Activated CD4-positive, alpha-beta memory T cell treated with anti-CD3 and anti-CD28 coated beads for 36 hours (primary cell): Measurements from ENCODE around the gene FOXP1. TPM values are rescaled to one million over a fixed set of nuclear protein-coding genes. Genes with fewer than 3 reads are reported as not detected.

Experiments used
- CTCF ChIA-PET: fragments of 350-600 bp; sonication (Branson Sonifier 250); formaldehyde crosslinking; loops from one replicate; lab custom pipeline; 2021; ENCODE audit warnings: antibody characterized with exemption, inconsistent platforms; lab: Charles Lee
- POLR2A ChIA-PET: fragments of 350-600 bp; sonication (Branson Sonifier 250); formaldehyde crosslinking; loops from one replicate; lab custom pipeline; 2021; ENCODE audit warnings: antibody characterized with exemption; lab: Charles Lee
- DNase-seq: peaks from one replicate; pipeline ENCODE4 v3.0.0-alpha.2; 2020
- H3K27ac Mint-ChIP-seq: one replicate; pipeline ENCODE4 v1.8.0; 2021; ENCODE audit warnings: mixed read lengths
- H3K27me3 Mint-ChIP-seq: one replicate; pipeline ENCODE4 v1.8.0; 2021; ENCODE audit warnings: mixed read lengths
- H3K36me3 Mint-ChIP-seq: one replicate; pipeline ENCODE4 v1.8.0; 2021; ENCODE audit warnings: mixed read lengths
- H3K4me1 Mint-ChIP-seq: one replicate; pipeline ENCODE4 v1.8.0; 2021; ENCODE audit warnings: low read depth, mixed read lengths
- H3K4me3 Mint-ChIP-seq: one replicate; pipeline ENCODE4 v1.8.0; 2021; ENCODE audit warnings: mild to moderate bottlenecking, mixed read lengths
- H3K9me3 Mint-ChIP-seq: one replicate; pipeline ENCODE4 v1.8.0; 2021; ENCODE audit warnings: mixed read lengths
- intact Hi-C: fragments of 100-400 bp; cut with micrococcal nuclease; formaldehyde crosslinking; loops from one replicate; pipeline ENCODE4 v1.15.1; 2023
- total RNA-seq, 2 experiments: library from RNA; stranded (reverse); gene quantifications; one replicate each; pipeline ENCODE4 v1.2.3, GENCODE V29; 2021

Gene FOXP1
- total RNA-seq, 2 experiments from 2014 or later = 94.4 to 102 TPM

DNA sequence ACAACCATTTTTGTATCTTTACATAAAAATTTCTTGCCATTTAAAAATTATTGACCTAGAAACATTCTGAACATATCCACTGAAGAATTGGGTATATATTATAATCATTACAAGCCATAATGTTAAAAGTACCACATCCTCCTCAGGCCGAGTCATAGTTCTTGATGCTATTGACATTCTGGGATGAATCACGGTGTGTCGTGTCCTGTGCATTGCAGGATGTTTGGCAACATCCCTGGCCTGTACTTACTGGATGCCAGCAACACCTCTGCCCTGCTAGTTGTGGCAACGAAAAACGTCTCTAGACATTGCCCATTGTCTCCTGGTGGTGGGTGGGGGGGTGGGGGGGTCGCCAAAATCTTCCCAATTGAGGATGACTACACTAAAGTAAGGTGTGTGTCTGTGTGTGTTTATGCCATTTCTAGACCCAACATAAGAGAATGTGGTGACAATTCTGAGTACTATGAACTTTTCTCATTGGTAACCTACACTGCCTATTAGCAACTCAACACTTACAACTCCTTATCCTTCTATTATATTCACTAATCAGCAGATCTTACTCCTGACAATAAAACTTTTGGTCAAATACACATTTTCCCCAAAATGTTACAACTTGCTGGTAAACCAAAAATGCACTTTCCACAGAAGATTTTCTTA is 471.6 kb downstream of the FOXP1 start:
- H3K4me1 Mint-ChIP-seq = peaks cover 83% of the 10 kb centered on the region
- no peaks in the 10 kb centered on the region for H3K9me3 Mint-ChIP-seq
- H3K27ac Mint-ChIP-seq = peak overlapping the region; percentile 79
- intact Hi-C loops = no loop called here
- peaks cover 58% of the 10 kb centered on the region for H3K36me3 Mint-ChIP-seq
- H3K27me3 Mint-ChIP-seq = no peaks in the 10 kb centered on the region
- DNase-seq = peak; percentile 70
- ChIA-PET POLR2A (no interaction called here), CTCF (no interaction called here)
- H3K4me3 Mint-ChIP-seq = no peak overlapping the region

- no peaks in the 10 kb centered on the region for H3K9me3 Mint-ChIP-seq
- H3K27ac Mint-ChIP-seq = peak overlapping the region; percentile 73
- peaks cover 80% of the 10 kb centered on the region for H3K4me1 Mint-ChIP-seq
- ChIA-PET CTCF (interaction anchor here (1.2 to 1.5 kb wide), 2 partner anchors 11 to 476 kb away, joined by 4 read pairs; no protein-coding TSS in a partner anchor), POLR2A (interaction anchor here (0.6 to 1.3 kb wide), 4 partner anchors 9 to 13 kb away, joined by 3 to 5 read pairs (median 3); no protein-coding TSS in a partner anchor)
- H3K4me3 Mint-ChIP-seq = no peak overlapping the region
- no peak for DNase-seq
- no peaks in the 10 kb centered on the region for H3K27me3 Mint-ChIP-seq
- intact Hi-C loops = no loop called here
- H3K36me3 Mint-ChIP-seq = peaks cover 57% of the 10 kb centered on the region
Observed at GRCh38 chr3:71110385-71111222, 472.9 kb downstream of the FOXP1 start.

DNA sequence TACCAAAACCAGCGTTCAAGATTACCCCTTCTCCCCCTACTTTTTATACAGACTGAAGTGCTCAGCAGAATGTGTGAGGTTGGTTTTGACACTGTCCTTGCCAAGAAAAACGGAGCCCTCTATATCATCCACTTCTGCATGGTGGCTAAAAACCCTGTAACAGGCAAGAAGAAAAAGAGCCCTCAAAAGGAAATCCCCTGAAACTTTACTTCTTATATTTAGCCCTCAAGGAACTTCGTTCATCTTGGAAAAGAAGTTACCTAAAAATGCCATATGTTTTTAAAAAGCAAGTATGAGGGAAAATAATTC is 473.6 kb downstream of the FOXP1 start:
- H3K4me3 Mint-ChIP-seq = no peak overlapping the region
- peaks cover 85% of the 10 kb centered on the region for H3K4me1 Mint-ChIP-seq

GRCh38 chr3:71109241-71109976 is 474.1 kb downstream of the FOXP1 start:
- DNase-seq = no peak
- peaks cover 84% of the 10 kb centered on the region for H3K4me1 Mint-ChIP-seq
- POLR2A ChIA-PET = interaction anchor here (0.9 to 1.0 kb wide), 2 partner anchors 11 to 45 kb away, joined by 3 read pairs; no protein-coding TSS in a partner anchor
- H3K36me3 Mint-ChIP-seq = peaks cover 58% of the 10 kb centered on the region
- H3K4me3 Mint-ChIP-seq = peak overlapping the region; percentile 38
- no peaks in the 10 kb centered on the region for H3K9me3 Mint-ChIP-seq
- CTCF ChIA-PET = interaction anchor here (1.5 kb wide), 1 partner anchor 13 kb away, joined by 4 read pairs; no protein-coding TSS in a partner anchor
- H3K27ac Mint-ChIP-seq = peak overlapping the region; percentile 73
- no peaks in the 10 kb centered on the region for H3K27me3 Mint-ChIP-seq
- intact Hi-C loops = loop anchor here (1.0 kb wide), 2 partner anchors 9 to 20 kb away; no protein-coding TSS in a partner anchor

More for the DNA sequence above, 473.6 kb downstream of the FOXP1 start:
- no peak for DNase-seq
- peaks cover 62% of the 10 kb centered on the region for H3K36me3 Mint-ChIP-seq
- ChIA-PET POLR2A (interaction anchor here (1.0 to 1.3 kb wide), 2 partner anchors 11 to 12 kb away, joined by 3 read pairs; no protein-coding TSS in a partner anchor), CTCF (interaction anchor here (1.5 kb wide), 1 partner anchor 12 kb away, joined by 4 read pairs; no protein-coding TSS in a partner anchor)
- H3K27me3 Mint-ChIP-seq = no peaks in the 10 kb centered on the region
- no peaks in the 10 kb centered on the region for H3K9me3 Mint-ChIP-seq
- H3K27ac Mint-ChIP-seq = peak overlapping the region; percentile 73
- intact Hi-C loops = loop anchor here (1.0 kb wide), 2 partner anchors 10 to 19 kb away; no protein-coding TSS in a partner anchor

DNA sequence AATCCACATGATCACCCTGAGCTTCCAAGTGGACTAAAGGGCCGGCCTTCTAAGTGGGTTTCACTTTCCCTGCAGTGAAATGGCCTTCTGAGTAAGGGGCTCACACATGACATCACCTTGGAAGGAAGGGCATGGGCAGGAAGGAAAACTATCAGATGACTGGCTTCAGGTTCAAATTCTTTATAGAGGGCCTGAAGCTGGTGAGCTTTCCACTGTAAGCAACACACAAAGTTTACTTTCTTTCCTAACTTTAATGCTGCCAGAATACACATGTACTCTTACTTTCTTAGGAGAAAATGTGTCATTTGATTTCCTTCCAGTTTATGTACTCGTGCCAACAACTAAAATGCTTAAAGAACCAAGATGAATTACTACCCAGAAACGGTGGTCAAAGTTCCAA is 475.6 kb downstream of the FOXP1 start:
- Mint-ChIP-seq H3K36me3 (peaks cover 51% of the 10 kb centered on the region), H3K27me3 (no peaks in the 10 kb centered on the region)
- DNase-seq = no peak

GRCh38 chr3:71104976-71105375 is 478.6 kb downstream of the FOXP1 start:
- intact Hi-C loops = no loop called here
- no peaks in the 10 kb centered on the region for H3K27me3 Mint-ChIP-seq
- peaks cover 31% of the 10 kb centered on the region for H3K36me3 Mint-ChIP-seq
- peaks cover 88% of the 10 kb centered on the region for H3K4me1 Mint-ChIP-seq
- no peaks in the 10 kb centered on the region for H3K9me3 Mint-ChIP-seq
- CTCF ChIA-PET = no interaction called here
- POLR2A ChIA-PET = no interaction called here
- no peak overlapping the region for H3K4me3 Mint-ChIP-seq
- no peak for DNase-seq
- H3K27ac Mint-ChIP-seq = peak overlapping the region; percentile 59

More for the DNA sequence above, 475.6 kb downstream of the FOXP1 start:
- ChIA-PET POLR2A (no interaction called here), CTCF (interaction anchor here (0.7 kb wide), 1 partner anchor 28 kb away, joined by 3 read pairs; no protein-coding TSS in a partner anchor)
- intact Hi-C loops = no loop called here
- Mint-ChIP-seq H3K27ac (peak overlapping the region; percentile 31), H3K4me1 (peaks cover 87% of the 10 kb centered on the region), H3K4me3 (no peak overlapping the region), H3K9me3 (no peaks in the 10 kb centered on the region)

DNA sequence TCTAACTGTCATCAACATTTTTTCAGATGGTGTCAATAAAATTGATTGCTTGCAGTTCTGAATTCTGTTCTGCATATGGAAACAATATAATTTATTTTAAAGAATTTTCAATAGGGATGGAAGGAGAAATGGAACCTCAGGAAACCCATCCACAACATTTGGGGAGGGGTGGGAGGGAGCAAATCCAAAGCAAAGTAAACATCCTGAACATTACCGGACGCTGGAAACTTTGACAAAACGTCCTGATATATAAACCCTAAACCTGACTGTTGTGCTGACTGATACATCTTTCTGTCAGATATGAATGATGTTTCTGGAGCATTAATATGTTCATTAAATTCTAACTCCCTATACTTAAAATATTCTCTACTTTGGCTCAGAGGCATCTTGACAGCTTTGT is 479.0 kb downstream of the FOXP1 start:
- Mint-ChIP-seq H3K36me3 (peaks cover 27% of the 10 kb centered on the region), H3K27me3 (no peaks in the 10 kb centered on the region), H3K9me3 (no peaks in the 10 kb centered on the region), H3K4me3 (no peak overlapping the region), H3K27ac (peak overlapping the region; percentile 55), H3K4me1 (peaks cover 88% of the 10 kb centered on the region)
- no peak for DNase-seq
- ChIA-PET CTCF (no interaction called here), POLR2A (no interaction called here)
- intact Hi-C loops = no loop called here

GRCh38 chr3:71104121-71104541 is 479.4 kb downstream of the FOXP1 start:
- DNase-seq = no peak
- Mint-ChIP-seq H3K4me3 (no peak overlapping the region), H3K36me3 (peaks cover 24% of the 10 kb centered on the region), H3K9me3 (no peaks in the 10 kb centered on the region), H3K27me3 (no peaks in the 10 kb centered on the region), H3K27ac (peak overlapping the region; percentile 55), H3K4me1 (peaks cover 85% of the 10 kb centered on the region)
- ChIA-PET CTCF (no interaction called here), POLR2A (no interaction called here)
- intact Hi-C loops = no loop called here

- H3K4me3 Mint-ChIP-seq = no peak overlapping the region
- H3K27ac Mint-ChIP-seq = peak overlapping the region; percentile 55
- ChIA-PET POLR2A (interaction anchor here (2.1 kb wide), 1 partner anchor 25 kb away, joined by 9 read pairs; no protein-coding TSS in a partner anchor), CTCF (interaction anchor here (0.8 kb wide), 1 partner anchor 482 kb away, joined by 3 read pairs; no protein-coding TSS in a partner anchor)
- H3K36me3 Mint-ChIP-seq = peaks cover 17% of the 10 kb centered on the region
- intact Hi-C loops = no loop called here
- peaks cover 81% of the 10 kb centered on the region for H3K4me1 Mint-ChIP-seq
- no peaks in the 10 kb centered on the region for H3K9me3 Mint-ChIP-seq
- H3K27me3 Mint-ChIP-seq = no peaks in the 10 kb centered on the region
- DNase-seq = no peak
Observed at GRCh38 chr3:71103430-71103921, 480.1 kb downstream of the FOXP1 start.

- no peaks in the 10 kb centered on the region for H3K27me3 Mint-ChIP-seq
- peaks cover 80% of the 10 kb centered on the region for H3K4me1 Mint-ChIP-seq
- intact Hi-C loops = no loop called here
- no peaks in the 10 kb centered on the region for H3K9me3 Mint-ChIP-seq
- peaks cover 15% of the 10 kb centered on the region for H3K36me3 Mint-ChIP-seq
- DNase-seq = no peak
- CTCF ChIA-PET = interaction anchor here (0.6 to 2.1 kb wide), 4 partner anchors 32 to 483 kb away, joined by 3 to 4 read pairs (median 3); no protein-coding TSS in a partner anchor
- peak overlapping the region; percentile 41 for H3K4me3 Mint-ChIP-seq
- peak overlapping the region; percentile 89 for H3K27ac Mint-ChIP-seq
- POLR2A ChIA-PET = interaction anchor here (0.7 to 3.1 kb wide), 9 partner anchors 8 to 200 kb away, joined by 3 to 12 read pairs (median 4); no protein-coding TSS in a partner anchor
Observed at GRCh38 chr3:71102111-71102983, 481.2 kb downstream of the FOXP1 start.
